ENCODE results near the gene CCDC141.

The CCDC141 gene

GRCh38 chr2:178846458-178846802 is 203.5 kb downstream of the CCDC141 start:
- Histone ChIP-seq H3K4me2 (ENCODE audit: low read depth, low read length) (no peak overlapping the region), H3K27ac (ENCODE audit: low read length) (no peak overlapping the region), H3K9ac (ENCODE audit: low read length) (no peak overlapping the region)

DNA sequence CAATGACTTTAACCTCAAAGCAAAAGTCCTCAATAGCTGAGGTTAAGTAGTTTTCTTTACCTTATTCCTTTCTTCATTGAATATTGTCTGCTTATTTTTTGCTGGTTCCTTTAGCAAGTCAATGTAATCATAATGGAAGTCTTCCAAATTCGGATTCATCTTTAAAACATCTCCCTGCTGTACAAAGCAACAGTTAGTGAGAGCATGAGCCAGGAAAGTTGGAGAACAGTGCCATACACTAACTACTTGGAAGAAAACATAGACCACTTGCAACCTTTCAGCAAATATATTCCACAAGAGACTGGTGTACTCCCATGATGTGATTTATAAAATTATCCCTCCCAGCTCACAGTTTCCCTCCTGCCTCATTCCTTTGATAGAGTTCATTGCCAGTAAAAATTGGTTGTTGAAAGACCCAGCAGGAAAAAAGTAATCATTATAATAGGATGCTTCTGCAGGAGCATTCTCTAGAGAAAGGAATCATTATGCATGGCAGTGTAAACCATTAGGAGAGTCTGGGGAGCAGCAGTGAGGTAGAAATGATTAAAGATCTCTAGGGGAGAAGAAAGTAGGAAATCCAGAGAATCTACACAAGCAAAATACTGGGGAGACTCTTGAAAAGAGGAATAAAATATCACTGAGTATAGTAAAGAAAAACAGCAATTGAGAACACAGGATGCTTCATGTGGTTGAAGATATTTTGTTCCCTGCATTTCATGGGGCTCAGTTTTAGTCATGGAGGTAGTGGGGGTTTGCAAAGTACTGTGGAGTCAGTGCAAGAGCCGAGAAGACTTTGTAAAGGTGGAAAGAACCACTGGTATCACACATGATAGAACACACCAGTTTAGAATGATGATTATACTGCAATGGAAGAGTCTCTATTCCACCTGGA is 204.1 kb downstream of the CCDC141 start:
- no peaks in the 10 kb centered on the region for H3K36me3 ChIP-seq (replicated peaks; ENCODE audit: insufficient read depth, low read length)
- no peaks in the 10 kb centered on the region for H3F3A ChIP-seq (ENCODE audit: insufficient read depth, low read length)
- no peaks in the 10 kb centered on the region for H3K4me1 ChIP-seq (ENCODE audit: low read length)
- TF ChIP-seq, protein P1, sequence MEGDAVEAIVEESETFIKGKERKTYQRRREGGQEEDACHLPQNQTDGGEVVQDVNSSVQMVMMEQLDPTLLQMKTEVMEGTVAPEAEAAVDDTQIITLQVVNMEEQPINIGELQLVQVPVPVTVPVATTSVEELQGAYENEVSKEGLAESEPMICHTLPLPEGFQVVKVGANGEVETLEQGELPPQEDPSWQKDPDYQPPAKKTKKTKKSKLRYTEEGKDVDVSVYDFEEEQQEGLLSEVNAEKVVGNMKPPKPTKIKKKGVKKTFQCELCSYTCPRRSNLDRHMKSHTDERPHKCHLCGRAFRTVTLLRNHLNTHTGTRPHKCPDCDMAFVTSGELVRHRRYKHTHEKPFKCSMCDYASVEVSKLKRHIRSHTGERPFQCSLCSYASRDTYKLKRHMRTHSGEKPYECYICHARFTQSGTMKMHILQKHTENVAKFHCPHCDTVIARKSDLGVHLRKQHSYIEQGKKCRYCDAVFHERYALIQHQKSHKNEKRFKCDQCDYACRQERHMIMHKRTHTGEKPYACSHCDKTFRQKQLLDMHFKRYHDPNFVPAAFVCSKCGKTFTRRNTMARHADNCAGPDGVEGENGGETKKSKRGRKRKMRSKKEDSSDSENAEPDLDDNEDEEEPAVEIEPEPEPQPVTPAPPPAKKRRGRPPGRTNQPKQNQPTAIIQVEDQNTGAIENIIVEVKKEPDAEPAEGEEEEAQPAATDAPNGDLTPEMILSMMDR (IDR thresholded peaks at IDR 0.05; ENCODE audit: low read length): no peak
- no peak for TF ChIP-seq EZH2phosphoT487 (IDR thresholded peaks at IDR 0.05; ENCODE audit: low read length)
- no peak for TF ChIP-seq EZH2 (optimal IDR thresholded peaks at IDR 0.05; ENCODE audit: low read depth, low read length)
- no peaks in the 10 kb centered on the region for H4K20me1 ChIP-seq (ENCODE audit: insufficient read depth, low read length)
- no peak overlapping the region for H3K9ac ChIP-seq (ENCODE audit: low read length)
- H3K27ac ChIP-seq (ENCODE audit: low read length): no peak overlapping the region
- H2AFZ ChIP-seq (ENCODE audit: low read length): no peak overlapping the region
- H3K4me2 ChIP-seq (ENCODE audit: low read depth, low read length): no peak overlapping the region
- no peaks in the 10 kb centered on the region for H3K9me3 ChIP-seq (replicated peaks; ENCODE audit: insufficient read depth, low read length)
- H3K4me3 ChIP-seq (ENCODE audit: low read length): no peak overlapping the region
- H3K9me2 ChIP-seq (replicated peaks; ENCODE audit: insufficient read depth, low read length): no peaks in the 10 kb centered on the region
- no peaks in the 10 kb centered on the region for H3K79me2 ChIP-seq (ENCODE audit: low read length)
- H3K27me3 ChIP-seq (replicated peaks; ENCODE audit: insufficient read depth, low read length): no peaks in the 10 kb centered on the region
- DNase-seq: no peak

More at GRCh38 chr2:178846458-178846802, 203.5 kb downstream of the CCDC141 start:
- TF ChIP-seq, protein P1 (IDR thresholded peaks at IDR 0.05; ENCODE audit: low read length): no peak
- no peak for TF ChIP-seq EZH2phosphoT487 (IDR thresholded peaks at IDR 0.05; ENCODE audit: low read length)
- TF ChIP-seq EZH2 (optimal IDR thresholded peaks at IDR 0.05; ENCODE audit: low read depth, low read length): no peak
- H3K27me3 ChIP-seq (replicated peaks; ENCODE audit: insufficient read depth, low read length): no peaks in the 10 kb centered on the region
- H3K4me1 ChIP-seq (ENCODE audit: low read length): no peaks in the 10 kb centered on the region
- DNase-seq: no peak
- H3K9me2 ChIP-seq (replicated peaks; ENCODE audit: insufficient read depth, low read length): no peaks in the 10 kb centered on the region
- no peaks in the 10 kb centered on the region for H3F3A ChIP-seq (ENCODE audit: insufficient read depth, low read length)
- H3K9me3 ChIP-seq (replicated peaks; ENCODE audit: insufficient read depth, low read length): no peaks in the 10 kb centered on the region
- no peak overlapping the region for H3K4me3 ChIP-seq (ENCODE audit: low read length)
- H3K36me3 ChIP-seq (replicated peaks; ENCODE audit: insufficient read depth, low read length): no peaks in the 10 kb centered on the region
- no peak overlapping the region for H2AFZ ChIP-seq (ENCODE audit: low read length)
- no peaks in the 10 kb centered on the region for H4K20me1 ChIP-seq (ENCODE audit: insufficient read depth, low read length)
- no peaks in the 10 kb centered on the region for H3K79me2 ChIP-seq (ENCODE audit: low read length)

DNA sequence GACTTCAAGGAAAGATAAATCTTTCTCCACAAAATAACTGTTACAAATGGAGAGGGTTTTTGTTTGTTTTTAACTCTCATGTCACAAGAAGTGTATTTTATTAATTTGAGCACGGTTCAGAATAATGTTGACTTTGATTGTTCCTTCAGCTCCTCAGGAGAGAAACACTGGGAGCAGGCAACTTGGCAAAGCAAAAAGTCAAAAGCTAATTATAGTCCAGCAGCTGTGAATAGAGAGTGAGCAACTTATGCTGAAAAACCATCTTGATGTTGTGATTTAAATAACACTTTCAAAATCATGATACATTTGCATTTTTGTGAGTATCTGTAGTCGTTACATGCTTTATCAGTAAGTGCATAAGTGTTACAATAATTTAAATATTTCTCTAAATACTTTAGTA is 205.2 kb downstream of the CCDC141 start:
- Histone ChIP-seq H4K20me1 (ENCODE audit: insufficient read depth, low read length) (no peaks in the 10 kb centered on the region), H3K79me2 (ENCODE audit: low read length) (no peaks in the 10 kb centered on the region), H3K4me3 (ENCODE audit: low read length) (no peak overlapping the region), H3K27me3 (replicated peaks; ENCODE audit: insufficient read depth, low read length) (no peaks in the 10 kb centered on the region), H3K4me2 (ENCODE audit: low read depth, low read length) (no peak overlapping the region), H3K9me3 (replicated peaks; ENCODE audit: insufficient read depth, low read length) (no peaks in the 10 kb centered on the region), H3K27ac (ENCODE audit: low read length) (no peak overlapping the region), H3K4me1 (ENCODE audit: low read length) (no peaks in the 10 kb centered on the region), H2AFZ (ENCODE audit: low read length) (no peak overlapping the region), H3K9me2 (replicated peaks; ENCODE audit: insufficient read depth, low read length) (no peaks in the 10 kb centered on the region), H3F3A (ENCODE audit: insufficient read depth, low read length) (no peaks in the 10 kb centered on the region), H3K9ac (ENCODE audit: low read length) (no peak overlapping the region), H3K36me3 (replicated peaks; ENCODE audit: insufficient read depth, low read length) (no peaks in the 10 kb centered on the region)
- no peak for DNase-seq
- TF ChIP-seq, protein P1 (IDR thresholded peaks at IDR 0.05; ENCODE audit: low read length): no peak
- no peak for TF ChIP-seq EZH2phosphoT487 (IDR thresholded peaks at IDR 0.05; ENCODE audit: low read length)
- no peak for TF ChIP-seq EZH2 (optimal IDR thresholded peaks at IDR 0.05; ENCODE audit: low read depth, low read length)

All from MM.1S (cell line).